Measurements from ENCODE around the gene SNTG2.

GRCh38 chr2:1246239-1246638 lies 295.6 kb downstream of the SNTG2 start:
- TF ChIP-seq POLR2A (IDR thresholded peaks at IDR 0.05; ENCODE audit: low read depth, low read length), result no peak
- TF ChIP-seq EZH2 (IDR thresholded peaks at IDR 0.05; ENCODE audit: borderline replicate concordance, low read depth, low read length, severe bottlenecking), result no peak
- no peak for TF ChIP-seq CTCF (IDR thresholded peaks at IDR 0.05; ENCODE audit: extremely low read depth in 1 of 2, insufficient read depth in 1 of 2, low read depth in 1 of 2, low read length in 2 of 2)
- no peak for TF ChIP-seq JUN (IDR thresholded peaks at IDR 0.05; ENCODE audit: borderline replicate concordance, insufficient read depth, insufficient read length, low read depth)
- no peak for TF ChIP-seq MYC (IDR thresholded peaks at IDR 0.05; ENCODE audit: low read depth, low read length)
- no peak for TF ChIP-seq POLR2AphosphoS5 (IDR thresholded peaks at IDR 0.05; ENCODE audit: insufficient read depth, low read depth, low read length)
- no peak for TF ChIP-seq MAX (IDR thresholded peaks at IDR 0.05; ENCODE audit: insufficient read depth, insufficient read length)
